GM10847 (cell line): ENCODE data around the gene DYNAP.

Experiments used
- POLR2A ChIP-seq: IDR thresholded peaks from 2 replicates; pipeline ENCODE4 v1.6.1; 2011; ENCODE audit not compliant: insufficient read length; ENCODE audit errors: extremely low read depth

The DYNAP gene, protein sequence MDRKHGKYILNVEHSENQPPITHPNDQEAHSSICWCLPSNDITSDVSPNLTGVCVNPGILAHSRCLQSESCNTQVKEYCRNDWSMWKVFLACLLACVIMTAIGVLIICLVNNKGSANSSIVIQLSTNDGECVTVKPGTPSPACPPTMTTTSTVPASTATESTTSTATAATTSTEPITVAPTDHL

DNA sequence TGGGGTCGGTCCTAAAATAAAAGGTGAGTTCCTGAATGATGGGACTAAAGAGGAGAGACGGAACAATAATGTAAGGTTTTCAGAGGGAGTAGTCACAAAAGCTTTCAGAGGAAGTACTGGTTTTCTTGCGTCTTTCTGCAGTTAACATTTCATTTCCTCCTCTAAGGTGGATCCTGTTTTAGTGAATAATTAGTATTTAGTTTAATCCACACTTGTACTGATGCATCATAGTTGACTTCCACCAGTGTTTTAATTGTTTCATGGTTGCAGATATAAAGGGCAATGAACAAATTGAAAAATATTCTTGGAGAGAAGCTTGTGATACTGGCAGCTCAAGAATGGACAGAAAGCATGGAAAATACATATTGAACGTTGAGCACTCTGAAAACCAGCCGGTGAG lies at the start of gene DYNAP:
TSS of gene DYNAP (plus strand) at position 301 of the 400 bp plus-strand sequence. CDS start at position 339, 38 bp downstream.
- TF ChIP-seq POLR2A, result no peak

DNA sequence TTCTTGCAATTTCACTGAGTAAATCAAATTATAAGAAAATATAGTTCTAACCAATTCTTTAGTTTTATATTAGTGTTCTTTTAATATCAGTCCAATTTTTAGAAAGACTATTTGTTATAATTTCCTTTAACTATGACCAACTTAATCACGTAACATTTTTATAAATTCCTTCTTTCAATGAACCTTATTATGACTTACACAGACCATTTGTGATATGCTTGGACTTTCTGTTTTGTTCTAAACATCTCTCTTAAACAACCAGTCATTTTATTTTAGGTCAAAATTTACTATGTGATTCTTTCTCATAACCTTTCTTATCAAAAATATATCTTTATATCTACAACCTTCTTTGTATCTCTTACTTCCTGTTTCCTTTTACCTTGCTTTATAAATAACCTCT lies 39.5 kb upstream of the DYNAP start:
- TF ChIP-seq POLR2A, result no peak

DNA sequence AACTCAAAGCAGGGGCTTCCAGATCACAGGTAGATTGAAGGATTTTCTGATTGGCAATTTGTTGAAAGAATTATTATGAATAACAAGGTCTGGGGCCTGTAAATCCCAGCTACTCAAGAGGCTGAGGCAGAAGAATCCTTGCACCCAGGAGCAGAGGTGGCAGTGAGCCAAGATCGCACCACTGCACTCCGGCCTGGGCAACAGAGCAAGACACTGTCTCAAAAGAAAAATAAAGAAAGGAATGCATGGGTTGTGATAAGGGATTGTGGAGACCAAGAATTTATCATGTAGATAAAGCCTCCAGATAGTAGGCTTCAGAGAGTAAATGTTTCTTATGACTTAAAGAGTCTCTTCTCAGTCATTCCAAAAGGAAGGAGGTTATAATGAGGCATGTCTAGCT lies 35.8 kb upstream of the DYNAP start:
- no peak for TF ChIP-seq POLR2A

DNA sequence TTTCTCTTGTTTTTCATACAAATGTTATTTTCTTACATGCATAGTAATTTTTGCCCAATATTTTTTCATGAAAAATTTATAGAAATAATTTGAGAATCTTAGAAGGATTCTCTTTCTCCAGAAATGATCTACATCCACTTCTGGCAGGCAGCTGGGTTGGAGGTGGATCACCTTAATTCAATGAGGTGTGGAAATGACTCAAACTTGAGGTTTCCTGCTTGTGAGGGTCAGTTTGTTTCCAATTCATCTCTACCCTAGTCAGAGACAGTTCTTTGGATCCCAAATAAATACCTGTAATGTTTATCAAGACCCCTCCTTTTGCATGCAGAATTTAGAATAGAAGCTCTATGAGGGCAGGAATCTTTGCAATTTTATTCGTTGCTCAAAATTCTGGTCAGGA lies 35.0 kb upstream of the DYNAP start:
- TF ChIP-seq POLR2A, result no peak

DNA sequence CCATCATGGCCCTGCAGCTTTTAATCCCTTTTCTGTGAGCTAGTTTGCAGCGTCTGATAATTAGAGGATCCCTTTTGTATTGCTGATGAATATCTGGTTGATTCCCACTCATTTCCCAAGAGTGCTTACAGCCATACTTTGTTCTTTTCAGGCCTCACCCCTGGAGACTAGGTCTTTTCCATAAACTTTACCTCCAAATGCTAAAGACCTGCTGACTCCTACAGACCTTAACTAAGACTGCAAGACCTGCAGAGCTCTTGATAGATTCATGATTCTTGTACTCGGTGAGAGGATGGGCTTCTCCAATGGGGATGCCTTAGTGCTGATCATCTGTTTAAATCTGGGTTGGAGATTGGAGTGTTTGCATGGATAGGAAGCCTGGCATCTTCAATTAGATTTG lies 33.1 kb upstream of the DYNAP start:
- no peak for TF ChIP-seq POLR2A

DNA sequence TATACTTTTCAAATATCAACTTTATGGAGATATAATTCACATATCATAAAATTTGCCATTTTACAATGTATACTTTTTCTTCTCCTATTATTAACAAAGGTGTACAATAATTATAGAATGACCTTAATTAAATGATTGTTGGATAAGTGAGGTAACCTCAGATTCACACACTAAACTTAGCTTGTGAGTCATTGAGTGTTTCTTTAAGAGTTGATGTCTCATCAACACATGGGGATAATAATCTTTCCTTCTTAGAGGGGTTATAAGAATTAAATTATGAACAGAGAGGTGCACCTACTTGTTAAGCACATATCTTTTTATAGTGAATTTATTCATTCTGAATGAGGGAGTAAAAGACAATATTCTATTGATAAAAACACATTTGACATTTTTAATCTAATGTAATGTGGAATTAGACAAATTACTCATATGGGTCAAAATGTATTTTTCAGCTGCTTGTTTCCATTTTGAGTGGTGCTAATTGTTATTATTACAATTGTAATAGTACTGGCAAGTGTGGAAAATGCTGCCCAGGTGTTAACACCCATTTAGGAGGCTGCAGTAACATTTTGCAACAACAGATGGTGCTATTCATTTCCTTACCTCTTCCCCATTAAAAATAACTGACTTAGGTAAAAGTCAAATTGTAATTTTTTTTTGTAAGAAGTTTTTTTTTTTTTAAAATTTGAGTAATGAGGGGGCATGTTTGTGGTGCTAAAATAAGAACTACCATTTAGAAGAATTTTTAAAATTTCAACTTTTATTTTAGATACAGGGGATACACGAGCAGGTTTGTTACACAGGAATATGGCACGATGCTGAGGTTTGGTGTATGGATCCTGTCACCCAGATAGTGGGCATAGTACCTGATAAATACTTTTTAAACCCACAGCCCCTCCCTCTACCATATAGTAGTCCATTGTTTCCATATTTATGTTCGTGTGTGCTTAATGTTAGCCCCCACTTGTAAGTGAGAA lies 32.1 kb upstream of the DYNAP start:
- TF ChIP-seq POLR2A, result no peak

DNA sequence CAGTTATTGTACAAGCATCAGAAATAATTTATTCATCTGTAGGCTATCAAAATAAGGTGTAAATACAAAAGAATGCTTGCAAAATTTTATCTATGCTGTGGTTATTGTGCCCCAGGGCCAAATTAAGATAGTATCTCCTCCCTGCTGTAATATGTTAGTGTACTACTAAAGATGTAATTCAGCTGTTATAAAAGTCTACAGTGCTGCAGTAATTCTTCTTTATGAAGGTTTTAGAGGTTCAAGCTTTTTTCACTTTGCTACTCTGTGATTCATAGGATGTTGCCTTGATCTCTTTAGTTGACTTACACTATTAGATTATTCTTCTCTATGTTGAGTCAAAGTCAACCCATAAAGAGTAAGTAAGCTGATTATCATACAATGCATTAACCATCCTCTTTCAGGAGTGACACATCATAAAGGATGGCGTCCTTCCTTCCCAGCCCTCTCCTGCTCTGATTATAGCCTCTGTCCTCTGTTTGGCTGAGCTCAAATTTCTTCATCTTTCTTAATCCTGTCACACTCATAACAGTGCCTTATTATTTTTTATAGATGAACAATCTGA lies 29.3 kb upstream of the DYNAP start:
- no peak for TF ChIP-seq POLR2A

DNA sequence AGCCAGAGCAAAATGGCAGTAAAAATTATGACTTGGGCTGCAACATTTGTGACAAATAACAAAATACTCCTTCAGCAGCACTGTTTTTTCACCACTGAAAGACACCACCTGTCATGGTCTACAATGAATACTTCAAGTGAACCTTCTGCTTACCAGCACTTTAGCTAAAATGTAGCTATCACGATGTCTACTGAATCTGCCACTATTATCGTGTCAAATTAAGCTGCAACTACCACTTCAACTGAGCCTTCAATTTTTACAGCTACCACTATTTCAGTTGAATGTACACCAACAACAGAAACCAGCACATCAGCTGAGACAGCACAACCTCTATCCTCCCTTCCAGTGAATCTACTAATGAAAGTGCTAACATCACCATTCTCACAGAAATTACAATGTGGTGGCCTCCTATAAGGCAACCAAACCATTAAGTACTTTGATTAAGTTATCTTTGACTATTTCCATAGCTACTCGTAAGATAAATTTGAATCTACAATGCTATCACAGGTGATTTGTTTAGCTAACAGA lies 10.8 kb upstream of the DYNAP start:
- no peak for TF ChIP-seq POLR2A

DNA sequence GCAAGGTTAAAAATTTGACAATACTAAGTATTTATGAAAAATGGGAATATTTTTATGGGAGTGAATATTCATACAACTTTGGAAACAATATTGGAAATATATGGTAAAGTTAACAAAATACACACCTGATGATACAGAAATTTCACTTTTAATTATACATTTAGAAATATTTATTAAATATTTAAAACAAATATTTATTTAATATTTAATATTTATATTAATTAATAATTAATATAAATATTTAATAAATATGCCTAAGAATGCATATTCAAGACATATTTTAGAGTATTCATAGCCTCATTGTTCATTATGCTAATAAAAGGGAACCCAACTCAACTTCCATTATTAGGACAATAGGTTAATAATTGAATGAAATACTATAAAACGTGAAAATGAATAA lies 7.0 kb upstream of the DYNAP start:
- TF ChIP-seq POLR2A, result no peak

DNA sequence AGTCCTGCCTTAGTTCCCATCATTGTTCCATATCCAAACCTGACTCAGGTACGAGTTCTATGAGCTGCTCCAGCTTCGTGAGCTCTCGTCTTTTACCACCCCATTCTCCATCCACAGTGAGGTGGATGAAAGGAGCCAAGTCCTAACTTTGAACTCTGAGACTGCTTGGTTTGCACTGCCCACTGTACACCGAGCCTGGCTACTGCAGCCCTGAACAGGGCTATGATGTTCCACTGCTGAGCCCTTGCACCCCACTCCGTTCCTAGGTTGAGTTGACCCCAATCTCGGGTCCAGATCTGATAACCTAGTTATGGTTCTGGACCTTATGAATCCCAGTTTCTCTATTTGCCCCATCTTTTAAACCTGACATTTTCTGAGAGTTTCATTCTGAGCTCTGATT lies 5.3 kb upstream of the DYNAP start:
- TF ChIP-seq POLR2A, result no peak

DNA sequence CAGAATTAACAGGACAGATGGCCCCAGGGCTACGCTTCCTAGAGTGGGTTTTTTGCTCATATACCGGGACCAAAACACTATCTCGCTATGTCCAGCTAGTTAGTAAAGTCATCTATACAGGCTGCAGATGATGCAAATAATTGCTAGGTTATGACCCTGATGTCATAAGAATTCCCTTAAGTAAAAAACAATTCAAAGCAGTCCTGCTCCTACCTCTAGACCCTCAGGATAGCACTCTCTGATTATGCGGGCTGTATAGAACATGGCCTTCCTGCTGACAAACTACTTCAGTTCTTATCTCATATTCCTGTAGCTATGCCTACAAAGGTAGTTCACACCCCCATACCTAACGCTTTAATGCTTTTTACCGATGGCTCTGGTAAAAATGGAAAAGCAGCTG lies 13.2 kb downstream of the DYNAP start:
- TF ChIP-seq POLR2A, result no peak

DNA sequence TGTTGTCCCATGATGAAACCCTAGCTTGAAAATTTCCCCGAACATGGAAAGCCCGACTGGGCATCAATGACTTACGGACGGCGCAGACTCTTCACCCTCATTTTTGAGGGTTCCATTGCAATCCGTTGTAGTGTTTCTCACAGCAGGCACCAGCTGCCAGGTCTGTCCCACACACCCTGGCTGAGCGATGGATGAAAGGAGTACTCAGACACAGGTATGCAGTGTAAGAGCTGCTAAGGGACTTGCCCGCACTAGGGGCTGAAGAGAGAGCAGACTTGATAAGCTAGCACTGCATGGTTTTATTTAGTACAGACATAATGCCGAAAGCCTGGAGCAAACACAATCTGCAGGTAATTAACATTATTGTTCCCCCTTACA lies 15.8 kb downstream of the DYNAP start:
- TF ChIP-seq POLR2A, result no peak

DNA sequence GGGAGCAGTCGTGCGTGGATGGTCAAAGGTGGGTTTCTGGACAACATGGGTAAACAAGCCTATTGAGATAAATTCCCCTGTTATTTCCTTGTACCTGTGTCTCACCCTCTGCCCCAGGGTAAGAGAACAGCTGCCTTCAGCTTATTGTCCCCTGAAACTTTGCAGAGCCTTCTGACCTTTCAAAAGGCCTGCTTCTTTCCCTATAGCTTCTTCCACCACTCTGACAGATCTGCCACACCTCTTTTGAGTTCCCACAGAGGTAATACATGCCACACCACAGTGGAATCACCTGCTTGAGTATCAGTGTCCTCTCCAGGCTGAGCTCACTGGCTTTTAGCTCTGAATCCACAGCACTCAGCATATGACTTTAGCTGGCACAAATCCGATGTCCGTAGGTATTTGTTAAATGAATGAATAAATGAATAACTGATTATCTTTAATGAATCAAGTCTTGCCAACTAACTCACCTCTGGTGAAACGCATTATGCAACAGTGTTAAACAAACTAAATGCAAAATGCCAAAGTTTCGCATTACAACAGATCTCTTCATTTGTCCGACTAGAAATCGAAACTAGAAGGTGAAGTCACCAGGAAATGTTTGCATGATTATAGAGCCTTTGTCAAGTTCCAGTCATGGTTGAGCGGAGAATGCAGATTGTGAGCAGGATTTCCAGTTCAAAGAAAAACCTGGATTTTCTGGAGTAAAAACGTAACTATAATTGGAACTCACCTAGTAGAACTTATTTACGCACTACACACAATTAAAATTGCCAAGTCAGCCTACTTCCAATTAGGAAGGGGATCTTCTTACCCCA lies 16.4 kb downstream of the DYNAP start:
- no peak for TF ChIP-seq POLR2A

DNA sequence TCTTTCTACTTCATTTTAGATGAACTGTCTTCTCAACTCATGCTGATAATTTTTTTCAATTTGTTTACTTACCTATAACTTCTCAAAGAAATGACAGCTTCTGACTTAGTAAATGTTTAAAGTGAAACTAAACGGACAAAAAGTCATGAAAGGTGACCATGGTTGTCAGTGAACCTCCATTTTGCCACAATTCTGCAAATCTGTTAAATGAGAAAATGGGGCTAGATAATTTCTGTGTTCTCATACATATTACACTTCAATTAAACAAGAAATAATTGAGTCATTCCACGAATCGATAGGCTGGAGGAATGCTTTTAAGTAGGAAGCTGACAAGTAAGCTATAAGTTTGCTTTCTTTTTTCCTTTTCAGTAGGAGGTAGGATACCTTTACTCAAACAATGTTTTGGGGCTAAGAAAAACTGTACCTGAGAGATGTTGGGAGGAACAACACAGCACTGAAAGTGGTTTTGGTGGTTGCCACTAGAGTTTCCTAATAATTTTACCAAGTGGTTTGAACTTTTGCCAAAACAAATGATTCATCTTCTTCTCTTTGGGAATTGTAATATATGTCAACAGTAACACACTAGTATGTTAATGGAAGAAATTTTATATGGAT lies 17.1 kb downstream of the DYNAP start:
- TF ChIP-seq POLR2A, result no peak

DNA sequence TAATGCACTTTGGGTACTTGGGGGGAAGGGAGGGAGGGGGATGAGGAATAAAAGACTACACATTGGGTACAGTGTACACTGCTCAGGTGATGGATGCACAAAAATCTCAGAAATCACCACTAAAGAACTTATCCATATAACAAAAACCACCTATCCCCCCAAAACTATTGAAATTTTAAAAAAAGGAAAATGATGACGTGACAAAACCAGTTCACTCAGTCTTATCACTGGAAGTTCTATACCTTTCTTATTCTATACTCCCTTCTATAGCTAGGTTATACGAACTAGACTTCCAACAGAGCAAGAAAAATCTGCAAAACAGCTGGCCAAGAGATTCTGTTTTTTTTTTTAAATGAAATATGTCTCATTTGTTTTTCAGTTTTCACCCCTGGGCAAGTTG lies 20.8 kb downstream of the DYNAP start:
- TF ChIP-seq POLR2A, result no peak

DNA sequence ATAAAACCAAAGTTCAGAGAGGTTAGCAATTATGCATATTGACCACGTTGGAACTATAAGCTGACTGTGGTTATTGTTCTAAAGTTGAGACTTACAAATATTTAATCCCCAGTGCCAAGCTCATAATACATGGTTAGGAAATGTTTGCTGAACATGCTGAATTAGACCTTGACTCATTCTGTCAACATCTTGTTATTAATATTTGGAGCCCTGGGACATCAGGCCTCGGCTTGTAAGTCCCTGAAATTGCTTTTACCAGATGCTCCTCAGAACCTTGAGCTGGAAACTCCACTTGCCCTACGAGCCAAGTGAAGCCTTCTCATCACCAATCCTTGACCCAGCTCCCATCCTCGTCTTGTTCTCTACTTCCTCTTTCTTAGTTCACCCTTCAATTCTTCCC lies 21.2 kb downstream of the DYNAP start:
- TF ChIP-seq POLR2A, result no peak
